ENCODE results near the gene PROK1.

- no peak for TF ChIP-seq CTCF (IDR thresholded peaks at IDR 0.05; ENCODE audit: insufficient read depth, low read depth, low read length)
- no peak for TF ChIP-seq EZH2 (IDR thresholded peaks at IDR 0.05; ENCODE audit: insufficient read depth, low read length)
These were observed 16.0 kb upstream of the PROK1 start for GRCh38 chr1:110434946-110435345.
